Loucy (cell line): Measurements from ENCODE around the gene NDUFB10.

Experiments
- H2AFZ ChIP-seq: fragments of 200-600 bp; sonication (generic); 2 replicates; pipeline ENCODE4 v1.6.0; 2016; ENCODE audit warnings: antibody characterized with exemption, mild to moderate bottlenecking, low read length, moderate library complexity
- H3F3A ChIP-seq: fragments of 200-600 bp; 2 replicates; pipeline ENCODE4 v1.6.0; 2016; ENCODE audit warnings: antibody characterized with exemption, low read depth, mild to moderate bottlenecking
- H3K27me3 ChIP-seq: fragments of 200-600 bp; sonication (generic); 2 replicates; pipeline ENCODE4 v1.6.1; 2014; ENCODE audit warnings: low read length, mild to moderate bottlenecking; ENCODE audit not compliant: insufficient read depth, poor library complexity, severe bottlenecking
- H3K36me3 ChIP-seq: fragments of 200-600 bp; sonication (generic); 2 replicates; pipeline ENCODE4 v1.6.1; 2016; ENCODE audit warnings: low read length; ENCODE audit not compliant: insufficient read depth
- H3K4me1 ChIP-seq: fragments of 200-600 bp; sonication (generic); 2 replicates; pipeline ENCODE4 v1.5.1; 2014; ENCODE audit warnings: low read length, mild to moderate bottlenecking; ENCODE audit not compliant: insufficient read depth, poor library complexity, severe bottlenecking
- H3K4me2 ChIP-seq: fragments of 200-600 bp; sonication (generic); 2 replicates; pipeline ENCODE4 v1.6.0; 2014; ENCODE audit warnings: antibody characterized with exemption, low read length, low read depth, mild to moderate bottlenecking; ENCODE audit not compliant: poor library complexity, severe bottlenecking
- H3K4me3 ChIP-seq: fragments of 200-600 bp; sonication (generic); 2 replicates; pipeline ENCODE4 v1.5.1; 2014; ENCODE audit warnings: low read length, mild to moderate bottlenecking, mixed read lengths; ENCODE audit not compliant: poor library complexity, severe bottlenecking
- H3K79me2 ChIP-seq: fragments of 200-600 bp; sonication (generic); 2 replicates; pipeline ENCODE4 v1.6.1; 2014; ENCODE audit warnings: low read length; ENCODE audit not compliant: insufficient read depth
- H3K9ac ChIP-seq: fragments of 200-600 bp; sonication (generic); 2 replicates; pipeline ENCODE4 v1.6.0; 2014; ENCODE audit warnings: mild to moderate bottlenecking, low read depth, low read length, moderate library complexity; ENCODE audit not compliant: poor library complexity, severe bottlenecking
- H3K9me2 ChIP-seq: fragments of 200-600 bp; sonication (generic); replicated peaks from 2 replicates; pipeline ENCODE4 v1.6.1; 2016; ENCODE audit warnings: low read depth, low read length, mixed read lengths
- H3K9me3 ChIP-seq: fragments of 200-600 bp; sonication (generic); 2 replicates; pipeline ENCODE4 v1.6.1; 2014; ENCODE audit warnings: mild to moderate bottlenecking, antibody characterized with exemption, low read length, low read depth; ENCODE audit not compliant: insufficient read depth
- H4K20me1 ChIP-seq: fragments of 200-600 bp; sonication (generic); 2 replicates; pipeline ENCODE4 v1.6.0; 2014; ENCODE audit warnings: antibody characterized with exemption, low read length, mild to moderate bottlenecking; ENCODE audit not compliant: insufficient read depth, poor library complexity, severe bottlenecking
- EZH2phosphoT487 ChIP-seq: fragments of 200-600 bp; IDR thresholded peaks from 2 replicates; pipeline ENCODE4 v1.6.1; 2018; ENCODE audit warnings: antibody characterized with exemption, mild to moderate bottlenecking, moderate library complexity, borderline replicate concordance
- TF ChIP-seq, protein P1 (sequence below): fragments of 200-600 bp; sonication (generic); conservative IDR thresholded peaks from 2 replicates; pipeline ENCODE4 v1.5.1; 2014; ENCODE audit warnings: mild to moderate bottlenecking, antibody characterized with exemption, low read length

Gene NDUFB10

DNA sequence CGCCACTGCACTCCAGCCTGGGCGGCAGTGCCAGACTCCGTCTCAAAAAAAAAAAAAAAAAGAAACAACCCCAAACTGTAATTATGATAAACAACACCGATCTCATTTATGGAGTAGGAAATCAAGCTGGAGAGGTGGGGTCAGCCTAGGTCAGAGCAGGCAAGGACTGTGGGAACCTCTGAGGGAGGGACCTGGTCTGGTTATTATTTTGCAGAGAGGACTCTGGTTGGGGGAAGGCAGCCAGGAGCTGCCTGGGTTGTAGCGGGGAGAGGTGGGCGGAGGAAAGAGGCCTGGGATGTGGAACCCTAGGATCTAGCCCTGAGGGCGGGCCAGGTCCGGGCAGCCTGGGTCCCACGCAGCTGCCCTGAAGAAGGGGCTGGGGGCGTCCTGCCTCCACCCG, 30.2 kb upstream of the NDUFB10 start:
- H3K9me3 ChIP-seq: no peaks in the 10 kb centered on the region
- no peaks in the 10 kb centered on the region for H3K4me1 ChIP-seq
- no peaks in the 10 kb centered on the region for H3K9me2 ChIP-seq
- H3K79me2 ChIP-seq: no peaks in the 10 kb centered on the region
- peak overlapping the region; percentile 94 for H2AFZ ChIP-seq
- TF ChIP-seq EZH2phosphoT487: no peak
- TF ChIP-seq, protein P1, sequence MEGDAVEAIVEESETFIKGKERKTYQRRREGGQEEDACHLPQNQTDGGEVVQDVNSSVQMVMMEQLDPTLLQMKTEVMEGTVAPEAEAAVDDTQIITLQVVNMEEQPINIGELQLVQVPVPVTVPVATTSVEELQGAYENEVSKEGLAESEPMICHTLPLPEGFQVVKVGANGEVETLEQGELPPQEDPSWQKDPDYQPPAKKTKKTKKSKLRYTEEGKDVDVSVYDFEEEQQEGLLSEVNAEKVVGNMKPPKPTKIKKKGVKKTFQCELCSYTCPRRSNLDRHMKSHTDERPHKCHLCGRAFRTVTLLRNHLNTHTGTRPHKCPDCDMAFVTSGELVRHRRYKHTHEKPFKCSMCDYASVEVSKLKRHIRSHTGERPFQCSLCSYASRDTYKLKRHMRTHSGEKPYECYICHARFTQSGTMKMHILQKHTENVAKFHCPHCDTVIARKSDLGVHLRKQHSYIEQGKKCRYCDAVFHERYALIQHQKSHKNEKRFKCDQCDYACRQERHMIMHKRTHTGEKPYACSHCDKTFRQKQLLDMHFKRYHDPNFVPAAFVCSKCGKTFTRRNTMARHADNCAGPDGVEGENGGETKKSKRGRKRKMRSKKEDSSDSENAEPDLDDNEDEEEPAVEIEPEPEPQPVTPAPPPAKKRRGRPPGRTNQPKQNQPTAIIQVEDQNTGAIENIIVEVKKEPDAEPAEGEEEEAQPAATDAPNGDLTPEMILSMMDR: no peak
- peak overlapping the region; percentile 72 for H3K9ac ChIP-seq
- H3K27me3 ChIP-seq: no peaks in the 10 kb centered on the region
- H4K20me1 ChIP-seq: no peaks in the 10 kb centered on the region
- no peaks in the 10 kb centered on the region for H3K36me3 ChIP-seq
- H3K4me3 ChIP-seq: peak overlapping the region; percentile 73
- H3F3A ChIP-seq: no peaks in the 10 kb centered on the region
- H3K4me2 ChIP-seq: peak overlapping the region; percentile 68

GRCh38 chr16:1929578-1930337, 29.6 kb upstream of the NDUFB10 start:
- Histone ChIP-seq H3K9ac (peak overlapping the region; percentile 72), H3F3A (no peaks in the 10 kb centered on the region), H3K4me2 (peak overlapping the region; percentile 68), H2AFZ (peak overlapping the region; percentile 94), H4K20me1 (no peaks in the 10 kb centered on the region), H3K27me3 (no peaks in the 10 kb centered on the region), H3K4me1 (no peaks in the 10 kb centered on the region), H3K9me3 (no peaks in the 10 kb centered on the region), H3K36me3 (no peaks in the 10 kb centered on the region), H3K79me2 (no peaks in the 10 kb centered on the region), H3K4me3 (peak overlapping the region; percentile 73), H3K9me2 (no peaks in the 10 kb centered on the region)
- TF ChIP-seq EZH2phosphoT487: no peak
- TF ChIP-seq, protein P1: peak; percentile 58

DNA sequence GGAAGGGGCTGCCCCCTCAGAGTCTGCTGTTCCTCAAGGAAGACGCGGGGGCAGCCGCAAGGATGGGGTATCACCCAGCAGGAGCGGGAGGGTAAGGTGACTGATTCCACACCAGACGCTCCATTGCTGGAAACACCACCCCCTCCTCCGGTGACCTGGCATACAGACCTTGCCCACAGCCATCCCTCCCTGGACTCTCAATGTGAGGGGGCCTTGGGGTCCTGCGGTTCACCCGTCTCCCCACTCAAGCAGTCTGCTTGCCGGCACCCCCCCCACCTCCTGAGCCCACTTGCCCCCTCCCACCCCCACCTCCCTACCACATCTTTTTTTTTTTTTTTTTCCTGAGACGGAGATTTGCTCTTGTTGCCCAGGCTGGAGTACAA, 29.0 kb upstream of the NDUFB10 start:
- H3F3A ChIP-seq: no peaks in the 10 kb centered on the region
- H2AFZ ChIP-seq: 0 out of 2 replicates have a peak overlapping the region, but pooled peaks have one; percentile 86
- H3K9me2 ChIP-seq: no peaks in the 10 kb centered on the region
- no peaks in the 10 kb centered on the region for H3K4me1 ChIP-seq
- TF ChIP-seq, protein P1: no peak
- no peak for TF ChIP-seq EZH2phosphoT487
- no peak overlapping the region for H3K4me3 ChIP-seq
- H3K9ac ChIP-seq: no peak overlapping the region
- H3K79me2 ChIP-seq: no peaks in the 10 kb centered on the region
- H3K4me2 ChIP-seq: no peak overlapping the region
- no peaks in the 10 kb centered on the region for H3K9me3 ChIP-seq
- H3K27me3 ChIP-seq: no peaks in the 10 kb centered on the region
- H4K20me1 ChIP-seq: no peaks in the 10 kb centered on the region
- H3K36me3 ChIP-seq: no peaks in the 10 kb centered on the region
